ENCODE measurements around the gene ZNF385C. TPM values are rescaled to one million over a fixed set of nuclear protein-coding genes. Genes with fewer than 3 reads are reported as not detected.

ZNF385C gene
- total and polyA plus RNA-seq, 2 of the 13 experiments (the other 11 are each of a cell fraction or from before 2014, with no cell fraction given): 2.3 to 6.1 TPM

- TF ChIP-seq ZNF800 (CRISPR knock-in tag; IDR thresholded peaks at IDR 0.05) (no peak), ZNF580 (CRISPR knock-in tag; IDR thresholded peaks at IDR 0.05; ENCODE audit: borderline replicate concordance, low read depth) (peak; percentile 83; the same call in 1 of the 2 replicates), ZNF326 (CRISPR knock-in tag; IDR thresholded peaks at IDR 0.05; ENCODE audit: borderline replicate concordance) (no peak; the same call in 1 of the 2 replicates), HNRNPH1 (optimal IDR thresholded peaks at IDR 0.05; ENCODE audit: low read depth, low read length) (no peak), ZNF20 (CRISPR knock-in tag; IDR thresholded peaks at IDR 0.05) (peak; percentile 89; the same call in 1 of the 2 replicates), REST (IDR thresholded peaks at IDR 0.05; ENCODE audit: borderline replicate concordance in 1 of 2, low read depth in 1 of 2, low read length in 2 of 2) (peak in 1 of 2 experiments; percentile 69; a peak in 2 of 4 replicates), ZNF660 (CRISPR knock-in tag; IDR thresholded peaks at IDR 0.05; ENCODE audit: borderline replicate concordance, low read depth) (no peak), RORA (CRISPR knock-in tag; IDR thresholded peaks at IDR 0.05) (no peak), KMT2A (CRISPR knock-in tag; IDR thresholded peaks at IDR 0.05) (peak; percentile 86), NR2F2 (IDR thresholded peaks at IDR 0.05; ENCODE audit: borderline replicate concordance, low read depth) (no peak), TOE1 (CRISPR knock-in tag; IDR thresholded peaks at IDR 0.05) (no peak; the same call in 1 of the 2 replicates), SNAI1 (CRISPR knock-in tag; IDR thresholded peaks at IDR 0.05; ENCODE audit: borderline replicate concordance) (peak; percentile 99; the same call in 1 of the 2 replicates), DRAP1 (CRISPR knock-in tag; IDR thresholded peaks at IDR 0.05) (peak; percentile 79), ZBTB39 (CRISPR knock-in tag; IDR thresholded peaks at IDR 0.05) (no peak; the same call in 1 of the 2 replicates), RFX3 (CRISPR knock-in tag; IDR thresholded peaks at IDR 0.05) (peak; percentile 72), KAT8 (CRISPR knock-in tag; IDR thresholded peaks at IDR 0.05) (peak; percentile 98)
Measured at GRCh38 chr17:42016941-42017865, 81.1 kb downstream of the ZNF385C start, which contains the start of gene DNAJC7 (continued).
